NK-92 (cell line): ENCODE results near the gene CNTF.
"Not testable (repeated sequence)": the region's sequence is repeated elsewhere in the genome, so short reads cannot be mapped to it uniquely, and the experiment has no call there.

Experiments used
- DNase-seq: peaks from one replicate; lab custom pipeline; 2025; ENCODE audit not compliant: unreplicated experiment; lab: John Stamatoyannopoulos, UW

CNTF gene, protein sequence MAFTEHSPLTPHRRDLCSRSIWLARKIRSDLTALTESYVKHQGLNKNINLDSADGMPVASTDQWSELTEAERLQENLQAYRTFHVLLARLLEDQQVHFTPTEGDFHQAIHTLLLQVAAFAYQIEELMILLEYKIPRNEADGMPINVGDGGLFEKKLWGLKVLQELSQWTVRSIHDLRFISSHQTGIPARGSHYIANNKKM

DNA sequence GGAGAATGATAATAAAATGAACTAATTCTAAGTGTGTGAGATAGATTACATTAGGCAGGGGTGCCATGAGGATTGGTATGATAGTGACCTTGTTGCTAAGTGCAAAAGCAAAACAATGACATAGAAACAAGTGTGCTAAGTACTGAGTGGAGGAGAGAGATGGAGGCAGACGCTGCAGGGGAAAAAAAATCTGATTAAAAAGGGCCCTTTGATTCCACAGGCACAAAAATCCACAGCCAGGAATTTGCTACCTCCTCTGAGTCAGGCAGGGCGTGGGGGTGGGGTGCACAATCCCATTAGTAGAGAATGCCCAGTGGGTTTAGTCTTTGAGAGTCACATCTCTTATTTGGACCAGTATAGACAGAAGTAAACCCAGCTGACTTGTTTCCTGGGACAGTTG, at the start of gene CNTF:
Gene CNTF (plus strand): TSS at position 322 of the 400 bp plus-strand sequence. CDS start 88 bp downstream, outside the sequence.
- no peak for DNase-seq

DNA sequence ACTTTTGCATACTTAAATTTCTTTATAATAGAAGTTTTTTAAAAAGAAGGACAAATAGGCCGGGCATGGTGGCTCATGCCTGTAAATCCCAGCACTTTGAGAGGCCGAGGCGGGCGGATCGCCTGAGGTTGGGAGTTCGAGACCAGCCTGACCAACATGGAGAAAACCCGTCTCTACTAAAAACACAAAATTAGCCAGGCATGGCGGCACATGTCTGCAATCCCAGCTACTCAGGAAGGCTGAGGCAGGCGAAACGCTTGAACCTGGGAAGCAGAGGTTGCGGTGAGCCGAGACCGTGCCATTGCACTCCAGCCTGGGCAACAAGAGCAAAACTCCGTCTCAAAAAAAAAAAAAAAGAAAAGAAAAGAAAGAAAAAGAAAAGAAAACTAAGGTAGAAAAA, 49.6 kb upstream of the CNTF start:
- not testable (repeated sequence) for DNase-seq

DNA sequence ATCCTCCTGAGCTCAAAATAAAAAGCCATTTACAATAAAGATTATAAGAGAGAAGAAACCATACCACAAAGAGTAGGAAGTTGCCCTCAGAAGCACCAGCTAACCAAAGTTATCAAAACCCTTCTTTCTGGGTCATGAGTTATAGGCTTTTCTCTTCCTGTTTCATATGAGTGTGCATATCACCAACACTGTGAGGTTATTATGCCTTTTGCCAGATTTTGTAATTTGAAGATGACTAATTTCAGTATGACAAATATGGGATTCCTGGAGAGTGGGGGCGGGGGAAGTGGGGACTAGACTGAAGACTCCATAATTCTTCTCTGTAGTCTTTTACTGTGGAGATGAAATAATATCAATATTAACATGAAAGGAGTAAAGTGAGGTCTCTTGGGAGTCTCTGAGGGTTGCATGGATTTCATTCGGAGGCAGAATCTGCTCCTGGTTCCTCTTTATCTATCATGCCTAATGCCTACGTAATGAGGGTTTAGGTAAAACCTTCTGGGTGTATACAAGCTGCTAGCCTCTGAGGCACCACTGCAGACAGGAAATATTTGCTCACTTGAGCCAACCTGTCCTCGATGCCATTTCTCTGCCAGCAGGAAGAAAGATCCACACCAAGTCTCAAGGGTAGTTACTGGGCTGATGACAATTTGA, 48.9 kb upstream of the CNTF start:
- DNase-seq, result no peak

DNA sequence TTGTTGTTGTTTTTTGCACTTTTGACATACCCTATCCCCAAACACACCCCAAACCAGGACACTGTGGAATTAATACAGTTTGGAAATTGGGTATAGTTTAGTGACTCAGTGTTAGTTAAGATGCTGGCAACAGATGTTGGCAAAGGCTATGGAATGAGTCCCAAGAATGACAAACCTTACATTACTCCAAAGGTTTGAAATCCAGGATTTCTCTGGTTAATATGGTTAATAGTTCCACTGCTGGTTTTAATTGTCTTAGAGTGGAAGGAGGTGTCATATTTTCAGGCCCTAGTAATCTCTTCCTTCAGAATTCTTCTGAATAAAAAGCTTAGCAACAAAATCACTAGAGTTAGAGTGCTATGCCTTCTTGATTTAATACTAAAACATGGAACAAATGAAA, 47.6 kb upstream of the CNTF start:
- no peak for DNase-seq

DNA sequence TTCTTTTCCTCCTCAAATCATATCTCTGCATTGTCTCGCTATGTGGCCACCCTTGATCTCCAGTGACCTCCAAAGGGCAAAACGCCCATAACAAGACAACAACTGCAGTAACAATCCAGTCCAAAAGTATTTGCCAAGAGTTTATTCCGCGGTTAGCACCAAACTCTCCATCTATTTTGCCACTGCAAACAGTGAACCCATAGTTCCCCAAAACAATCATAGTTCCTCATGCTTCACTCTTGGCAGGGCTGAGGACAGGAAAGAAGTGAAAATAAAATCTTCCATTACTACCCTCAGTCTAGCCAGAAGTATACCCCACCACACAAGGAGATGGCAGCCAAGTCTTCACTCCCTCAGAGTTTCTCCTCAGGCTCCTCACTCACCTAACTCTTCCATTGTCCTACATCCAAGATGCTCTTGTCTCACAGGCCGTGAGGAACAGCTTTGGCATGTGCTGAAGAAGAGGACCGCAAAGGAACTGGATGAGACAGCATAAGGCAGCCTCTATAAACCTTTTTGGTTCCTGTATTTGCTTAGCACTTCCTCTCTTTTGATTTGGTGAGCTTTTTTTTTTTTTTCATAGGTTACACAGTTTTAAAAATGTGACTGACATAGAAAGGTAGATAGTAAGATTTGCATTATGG, 47.0 kb upstream of the CNTF start, which contains the start of gene LPXN:
Gene LPXN (minus strand): TSS at position 480 of the 644 bp plus-strand sequence. CDS start 84 bp downstream, at position 396.
- no peak for DNase-seq

DNA sequence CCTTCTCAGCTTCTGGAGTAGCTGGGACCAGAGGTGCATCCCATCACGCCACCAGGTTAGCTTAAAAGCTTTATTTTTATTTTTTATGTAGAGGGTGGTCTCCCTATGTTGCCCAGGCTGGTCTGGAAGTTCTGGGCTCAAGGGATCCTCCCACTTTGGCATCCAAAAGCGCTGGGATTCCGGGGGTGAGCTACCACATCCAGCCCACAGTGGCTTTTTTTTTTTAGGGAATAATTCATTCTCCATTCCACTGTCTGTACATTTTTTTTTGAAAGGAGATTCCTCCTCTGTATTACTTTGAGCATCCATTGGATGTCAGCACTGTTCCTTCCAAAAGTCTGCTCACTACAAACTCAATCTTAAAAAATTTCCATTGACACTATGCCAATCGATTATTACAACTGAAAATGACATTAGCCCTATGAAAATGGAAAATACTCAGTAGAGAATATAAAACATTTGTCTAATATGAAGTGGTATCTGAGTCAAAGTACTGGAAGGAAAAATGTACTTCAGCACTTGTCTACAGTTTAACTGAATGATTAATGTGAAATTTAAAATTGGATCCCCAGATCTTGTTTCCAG, 45.5 kb upstream of the CNTF start:
- no peak for DNase-seq

DNA sequence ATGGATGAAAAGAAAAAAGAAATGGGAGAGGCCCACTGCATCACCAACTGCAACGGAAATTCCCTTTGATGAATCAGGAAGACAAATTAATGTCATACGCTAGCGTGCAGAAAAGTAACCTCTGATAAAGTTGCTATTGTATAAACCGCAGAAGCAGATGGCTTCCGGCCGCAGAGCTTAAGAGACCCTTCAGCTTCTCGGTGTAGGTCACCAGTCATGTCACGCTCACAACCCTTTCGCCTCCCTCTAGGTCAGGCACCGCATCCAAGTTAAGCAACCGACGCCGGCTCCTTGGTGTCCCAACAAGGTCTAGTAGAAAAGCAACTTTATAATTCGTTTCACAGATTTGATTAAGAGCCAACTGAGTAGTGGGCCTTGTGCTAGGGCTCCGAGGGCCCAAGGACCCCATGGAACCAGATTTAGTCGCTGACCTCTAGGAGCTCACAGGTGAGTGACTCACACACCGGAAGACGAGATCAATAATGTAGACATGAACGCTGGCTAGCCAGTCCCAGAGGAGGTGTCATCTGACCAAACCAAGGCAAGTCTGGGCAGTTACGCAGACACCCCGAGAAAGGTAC, 44.8 kb upstream of the CNTF start:
- DNase-seq, result peak; percentile 52

DNA sequence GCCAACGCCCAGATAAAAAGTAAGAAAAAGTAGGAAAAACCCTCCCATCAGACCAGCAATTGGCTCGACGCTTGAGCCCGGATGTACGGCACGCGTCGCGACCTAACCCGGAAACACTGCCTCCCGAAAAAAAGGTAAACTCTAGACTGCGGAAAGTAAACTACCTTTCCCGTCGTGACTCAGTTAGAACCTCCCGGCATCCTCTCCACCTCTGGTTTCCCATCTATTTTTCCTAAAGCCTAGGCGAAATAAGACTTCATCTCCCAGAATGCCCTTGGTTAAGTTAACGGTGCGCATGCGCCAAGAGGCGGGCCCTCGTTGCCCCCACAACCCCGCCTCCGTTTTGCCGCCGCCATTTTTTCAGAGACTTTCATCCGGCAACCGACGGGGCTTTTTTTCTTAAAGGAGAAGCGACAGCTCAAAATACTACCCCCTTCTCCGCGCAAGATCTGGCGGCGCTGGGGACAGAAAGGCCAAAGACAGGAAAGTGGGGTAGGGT, 44.3 kb upstream of the CNTF start:
- DNase-seq, result peak; percentile 61

DNA sequence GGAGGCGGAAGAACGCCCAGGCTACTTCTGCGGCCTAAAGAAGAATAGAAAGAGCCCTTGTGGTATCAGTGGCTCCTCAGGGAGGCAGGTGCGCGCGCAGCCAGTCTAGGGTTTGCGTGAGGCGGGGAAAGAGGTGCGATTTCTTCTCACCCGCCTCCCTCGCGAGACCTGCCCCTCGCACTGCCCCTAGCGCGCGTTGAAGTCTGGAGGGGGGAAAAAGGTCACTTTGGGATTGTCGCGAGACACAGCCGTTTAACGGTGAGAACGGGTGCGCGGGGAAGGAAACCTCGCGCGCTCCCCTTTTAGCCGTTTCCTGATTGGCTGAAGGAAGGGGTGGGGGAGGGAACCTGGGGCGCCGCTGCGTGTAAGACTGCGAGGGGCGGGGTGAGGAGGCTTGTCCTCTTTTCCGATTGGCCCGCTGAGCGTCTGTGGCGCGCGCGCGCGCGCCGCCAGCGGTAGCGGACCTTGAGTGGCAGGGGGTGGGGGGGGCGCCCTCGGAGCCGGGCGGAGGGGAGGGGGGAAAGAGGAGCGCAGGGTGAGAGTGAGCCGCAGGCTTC, 43.8 kb upstream of the CNTF start, which contains the start of gene ZFP91:
Gene ZFP91 (plus strand): TSS at position 429 of the 557 bp plus-strand sequence. CDS start 219 bp downstream, outside the sequence.
- DNase-seq, result peak; percentile 71

DNA sequence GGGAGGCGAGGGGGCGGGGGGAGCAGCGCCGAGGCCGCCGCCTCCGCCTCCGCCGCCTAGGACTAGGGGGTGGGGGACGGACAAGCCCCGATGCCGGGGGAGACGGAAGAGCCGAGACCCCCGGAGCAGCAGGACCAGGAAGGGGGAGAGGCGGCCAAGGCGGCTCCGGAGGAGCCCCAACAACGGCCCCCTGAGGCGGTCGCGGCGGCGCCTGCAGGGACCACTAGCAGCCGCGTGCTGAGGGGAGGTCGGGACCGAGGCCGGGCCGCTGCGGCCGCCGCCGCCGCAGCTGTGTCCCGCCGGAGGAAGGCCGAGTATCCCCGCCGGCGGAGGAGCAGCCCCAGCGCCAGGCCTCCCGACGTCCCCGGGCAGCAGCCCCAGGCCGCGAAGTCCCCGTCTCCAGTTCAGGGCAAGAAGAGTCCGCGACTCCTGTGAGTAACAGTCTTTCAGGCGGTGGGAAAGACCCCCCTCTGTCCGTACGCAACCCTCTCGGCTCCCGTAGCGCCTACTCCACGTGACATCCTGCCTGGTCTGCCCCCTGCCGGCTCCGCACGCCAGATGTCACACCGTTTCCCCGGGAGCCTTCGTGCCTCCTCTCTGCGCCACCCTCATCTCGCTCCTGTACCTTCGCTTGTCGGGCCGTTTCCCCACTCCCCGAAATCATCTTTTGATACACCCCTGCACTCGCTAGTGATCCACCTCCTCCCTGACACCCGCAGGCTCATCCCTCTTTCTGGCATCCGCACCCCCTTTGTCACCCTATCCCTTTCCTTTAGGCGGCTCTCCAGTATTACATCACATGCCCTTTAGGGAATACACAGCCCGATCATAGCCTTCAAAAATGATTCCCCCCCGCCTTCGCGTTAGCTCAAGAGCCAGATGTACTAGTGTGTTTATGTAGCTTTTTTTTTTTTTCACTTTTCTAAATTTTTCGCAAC, 43.0 kb upstream of the CNTF start:
- peak; percentile 63 for DNase-seq

DNA sequence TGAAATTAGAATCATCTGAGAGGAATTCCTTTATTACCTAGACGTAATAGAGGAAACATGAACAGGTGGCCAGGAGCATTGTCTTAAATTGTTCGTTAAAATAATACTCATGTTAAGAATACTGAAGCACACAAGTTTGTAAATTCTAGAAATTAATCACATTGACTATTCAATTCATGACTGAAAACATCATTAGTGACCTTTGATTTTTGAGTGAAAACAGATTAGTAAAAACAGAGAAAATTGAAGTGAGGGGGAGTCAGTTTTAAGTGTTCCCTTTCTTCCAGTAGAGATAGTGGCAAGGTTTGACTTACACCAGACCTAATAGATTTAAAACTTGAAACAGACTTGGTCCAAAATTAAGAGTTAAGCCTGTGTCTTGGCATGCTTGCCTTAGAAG, 42.2 kb upstream of the CNTF start:
- no peak for DNase-seq

DNA sequence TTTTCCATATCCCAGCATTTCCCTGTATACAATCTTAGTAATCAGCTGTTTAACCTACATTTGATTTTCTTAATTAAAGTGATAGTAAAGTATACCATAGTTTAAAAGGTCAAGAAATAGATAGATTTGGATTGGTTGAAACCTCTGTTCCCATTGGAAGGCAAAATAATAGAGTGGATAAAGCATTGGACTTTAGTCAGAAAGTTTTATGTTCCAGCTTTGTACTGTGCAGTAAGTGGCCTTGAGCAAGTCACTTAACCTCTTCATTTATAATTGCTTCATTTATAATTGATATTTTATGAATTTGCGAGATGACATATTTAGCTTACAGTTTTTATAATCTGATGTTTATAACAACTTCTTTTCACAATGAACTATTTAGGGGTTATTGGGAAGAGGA, 40.0 kb upstream of the CNTF start:
- no peak for DNase-seq

DNA sequence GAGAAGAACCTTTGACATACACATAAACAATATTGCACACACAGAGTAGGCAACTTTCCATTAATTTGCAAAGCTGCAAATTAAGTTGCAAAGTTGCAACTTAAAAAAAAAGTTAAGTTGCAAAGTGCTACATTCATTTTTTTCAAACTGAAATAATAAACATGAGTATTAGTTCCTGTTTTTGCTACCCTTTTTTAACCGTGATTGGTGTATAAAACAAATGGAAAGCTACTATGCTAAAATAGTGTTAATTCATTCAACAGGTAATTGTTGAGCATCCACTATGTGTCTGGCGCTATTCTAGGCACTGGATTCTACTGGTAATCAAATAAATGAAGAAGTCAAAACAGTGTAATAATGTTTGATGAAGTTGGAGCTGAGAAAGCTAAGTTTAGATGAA, 35.5 kb upstream of the CNTF start:
- no peak for DNase-seq

DNA sequence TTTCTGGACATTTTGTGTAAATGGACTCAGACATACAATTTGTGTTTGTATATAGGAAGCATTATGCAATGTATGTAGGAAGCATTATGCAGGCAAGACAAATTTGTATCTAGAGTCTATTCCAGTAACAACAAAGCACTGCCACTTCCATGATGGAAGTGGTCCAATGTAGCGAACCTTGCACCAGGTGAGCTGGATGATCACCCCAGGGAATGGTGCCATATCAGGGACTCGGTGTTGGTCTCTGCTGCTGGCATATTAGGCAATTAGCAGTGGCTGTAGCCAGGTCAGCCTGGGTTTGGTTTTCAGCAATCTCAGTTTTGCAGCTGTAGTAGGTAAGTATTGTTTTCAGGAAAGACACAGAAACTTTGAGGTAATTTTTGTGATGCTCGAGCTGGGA, 30.8 kb upstream of the CNTF start:
- no peak for DNase-seq

DNA sequence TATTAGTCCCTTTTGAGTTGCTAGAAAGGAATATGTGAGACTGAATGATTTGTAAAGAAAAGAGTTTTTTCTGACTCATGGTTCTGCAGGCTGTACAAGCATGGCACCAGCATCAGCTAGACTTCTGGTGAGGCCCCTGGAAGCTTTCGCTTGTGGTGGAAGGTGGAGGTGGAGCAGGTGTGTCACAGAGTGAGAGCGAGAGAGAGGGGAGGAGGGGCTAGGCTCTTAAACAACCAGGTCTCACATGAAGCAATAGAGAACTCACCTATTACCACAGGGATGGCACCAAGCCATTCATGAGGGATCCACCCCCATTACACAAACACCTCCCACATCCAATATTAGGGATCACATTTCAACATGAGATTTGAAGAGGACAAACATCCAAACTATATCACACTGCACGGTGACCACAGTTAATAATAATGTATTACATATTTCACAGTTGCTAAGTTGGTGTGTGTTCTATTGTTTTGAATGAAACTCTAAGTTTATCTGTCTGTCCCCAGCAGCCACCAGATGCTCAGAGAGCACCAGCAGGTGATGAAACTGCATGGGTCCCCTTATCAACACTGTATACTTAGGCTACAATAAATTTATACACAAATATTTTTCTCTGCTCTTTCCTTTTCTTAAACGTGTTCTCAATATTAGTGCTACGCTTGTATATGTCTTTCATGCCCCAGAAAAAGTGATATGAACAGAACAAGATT, 29.5 kb upstream of the CNTF start:
- DNase-seq, result no peak

DNA sequence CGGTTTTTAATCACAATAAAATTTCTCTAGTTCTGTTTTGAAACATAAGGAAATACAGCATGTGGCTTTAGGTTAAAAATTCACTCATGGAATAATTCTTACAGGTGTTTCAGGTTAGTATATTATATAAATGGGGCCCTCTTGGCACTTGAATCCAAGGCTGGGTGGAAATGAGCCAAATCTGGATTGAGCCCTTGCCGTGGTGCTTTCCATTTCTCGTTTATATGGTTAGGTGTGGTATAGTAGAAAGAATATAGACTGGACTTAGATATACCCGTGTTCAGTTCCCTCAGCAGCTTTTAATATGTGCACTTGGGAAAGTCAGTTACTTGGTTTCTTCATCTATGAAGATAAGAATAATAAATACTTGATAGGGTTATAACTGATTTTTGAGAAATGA, 27.6 kb upstream of the CNTF start:
- no peak for DNase-seq

DNA sequence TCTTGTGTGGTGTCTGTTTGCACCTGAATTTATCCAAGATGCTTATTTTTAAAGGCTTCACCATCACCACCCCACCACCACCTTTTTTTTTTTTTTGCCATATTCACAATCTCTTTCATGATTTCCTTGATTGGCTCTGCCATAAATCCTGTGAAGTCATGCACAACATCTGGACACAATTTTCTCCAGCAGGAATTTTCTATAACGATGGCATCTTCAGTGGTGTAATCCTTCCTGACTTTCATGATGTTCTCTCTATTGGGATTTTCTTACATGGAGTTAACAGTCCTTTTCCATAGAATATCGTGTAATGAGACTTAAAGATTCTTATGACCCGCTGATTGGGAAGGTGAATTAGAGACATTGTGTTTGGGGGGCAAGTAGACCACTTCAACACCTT, 25.8 kb upstream of the CNTF start:
- DNase-seq, result no peak

DNA sequence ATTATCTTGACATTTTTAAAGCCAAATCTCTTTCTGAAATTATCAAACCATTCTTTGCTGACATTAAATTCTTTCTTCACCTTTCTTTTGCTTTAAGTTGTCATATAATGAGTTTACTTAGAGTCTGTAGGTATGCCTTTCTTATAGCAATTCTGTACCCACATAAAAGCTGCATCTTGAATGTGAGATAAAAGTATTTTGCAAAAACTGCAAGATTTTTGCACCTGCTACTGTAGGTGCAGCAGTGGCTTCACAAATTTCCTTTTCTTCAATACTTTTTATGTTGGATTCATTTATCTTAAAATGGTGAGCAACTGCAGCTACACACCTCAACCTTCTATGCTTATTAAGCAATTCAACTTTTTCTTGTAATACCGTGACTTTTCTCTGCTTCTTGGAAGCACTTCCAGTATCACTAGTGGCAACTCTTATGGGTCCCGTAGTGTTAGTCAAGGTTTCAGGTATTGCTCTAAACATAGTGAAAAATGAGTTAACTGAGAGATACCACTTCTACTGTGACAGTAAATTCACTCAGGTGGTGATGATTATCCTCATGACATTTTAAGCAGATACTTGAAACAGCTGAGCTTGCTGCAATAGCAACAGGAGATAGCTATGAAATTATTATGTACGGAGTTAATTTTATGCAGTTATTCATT, 24.9 kb upstream of the CNTF start:
- DNase-seq, result no peak

DNA sequence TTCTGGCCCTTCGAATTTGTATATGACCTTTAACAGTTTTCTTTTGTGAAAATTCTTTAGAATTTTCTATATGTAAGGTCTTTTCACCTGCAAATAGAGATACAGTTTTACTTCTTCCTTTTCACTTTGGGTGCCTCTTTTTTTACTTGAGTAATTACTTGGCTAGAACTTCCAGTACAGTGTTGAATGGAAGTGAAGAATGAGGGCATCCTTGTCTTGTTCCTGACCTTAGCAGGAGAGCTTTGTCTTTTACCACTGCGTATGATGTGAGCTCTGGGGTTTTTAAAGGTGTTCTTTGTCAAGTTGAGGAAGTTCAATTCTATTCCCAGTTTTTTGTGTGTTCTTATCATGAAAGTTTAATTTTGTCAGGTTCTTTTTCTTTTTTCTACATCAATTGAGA, 22.0 kb upstream of the CNTF start:
- no peak for DNase-seq
